Glomerular endothelial cell (primary cell): ENCODE data around the gene CPA5. TPM values are rescaled to one million over a fixed set of nuclear protein-coding genes. Genes with fewer than 3 reads are reported as not detected.

Experiments used
- DNase-seq: peaks from one replicate; pipeline ENCODE4 v3.0.0-alpha.2; 2011; ENCODE audit warnings: low read depth, low spot score; ENCODE audit errors: extremely low read depth
- total RNA-seq: library from RNA; depleted of rRNA; stranded (reverse); fragments of >200 nt; gene quantifications from 2 replicates; pipeline ENCODE4 v1.2.3, GENCODE V29; 2015

The CPA5 gene
- total RNA-seq, 1 donor from 2014 or later = not detected

- DNase-seq = no peak
These were observed 49.3 kb downstream of the CPA5 start for GRCh38 chr7:130393841-130394411.

DNA sequence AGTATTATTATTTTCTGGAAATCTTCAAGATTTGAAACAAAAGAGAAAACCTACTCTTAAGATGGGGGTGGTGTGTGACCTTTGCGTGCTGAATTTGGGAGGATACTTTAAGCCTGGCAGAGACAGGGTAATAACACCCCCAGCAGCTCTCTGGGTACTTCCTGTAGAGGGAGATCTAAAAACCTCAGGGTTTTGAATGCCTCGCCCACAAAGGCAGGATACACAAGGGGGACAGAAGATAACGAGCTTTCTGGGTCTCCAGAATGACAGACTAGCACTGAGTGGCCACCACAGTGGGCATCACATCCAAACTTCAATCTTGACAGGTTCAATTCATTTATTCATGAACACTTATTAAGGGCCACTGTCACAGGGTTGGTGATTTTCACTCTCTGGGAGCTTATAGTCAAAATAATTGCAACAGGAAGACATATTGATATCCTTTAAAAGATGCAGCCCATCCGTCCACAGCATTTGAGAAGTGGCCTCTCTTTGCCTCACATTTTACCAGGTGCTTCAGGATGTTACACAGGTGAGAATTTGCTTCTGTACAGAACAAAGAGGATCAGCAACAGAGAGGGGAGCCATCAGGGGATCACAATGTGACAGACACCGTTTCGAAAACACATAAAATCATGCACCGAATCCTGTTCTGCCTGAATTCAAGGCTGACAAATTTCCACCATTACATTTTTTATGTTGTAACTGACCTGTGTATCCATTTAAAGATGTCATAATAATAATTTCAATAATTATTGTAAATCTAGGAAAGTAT lies 50.0 kb downstream of the CPA5 start:
- DNase-seq = no peak

GRCh38 chr7:130395421-130395820 lies 50.8 kb downstream of the CPA5 start:
- DNase-seq = no peak

GRCh38 chr7:130396109-130396508 lies 51.5 kb downstream of the CPA5 start:
- no peak for DNase-seq

DNA sequence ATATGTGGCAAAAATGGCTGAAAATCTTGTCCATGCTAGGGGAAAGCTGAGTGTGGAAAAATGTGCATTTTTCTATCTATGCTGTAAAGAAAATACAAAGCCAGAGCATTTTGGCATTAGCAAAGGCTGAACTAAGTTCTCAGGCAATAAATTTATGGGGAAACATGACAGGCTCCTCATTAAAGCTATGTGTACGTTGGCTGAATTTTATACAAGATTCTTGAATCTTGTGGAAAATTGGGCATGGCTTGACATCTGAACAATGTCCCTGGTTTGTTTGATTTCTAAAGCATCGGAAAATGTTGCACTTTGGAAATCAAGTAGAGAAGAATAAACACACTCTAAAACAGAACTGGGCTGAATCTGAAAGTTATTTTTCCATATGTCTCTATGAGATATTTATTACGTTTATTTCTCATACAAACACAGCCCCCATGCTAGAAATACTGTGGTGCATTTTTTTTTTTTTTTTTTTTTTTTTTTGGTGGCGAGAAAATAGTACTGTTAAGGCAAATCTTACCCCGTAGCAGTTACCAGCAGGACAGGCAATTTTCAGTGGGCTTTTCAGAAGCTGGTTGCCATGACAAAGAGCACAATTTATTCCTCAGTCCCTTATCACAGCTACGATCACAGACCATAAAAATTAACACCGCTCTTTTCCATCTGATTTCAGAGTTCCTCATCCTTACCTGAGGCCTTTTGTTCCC lies 52.6 kb downstream of the CPA5 start:
- no peak for DNase-seq

DNA sequence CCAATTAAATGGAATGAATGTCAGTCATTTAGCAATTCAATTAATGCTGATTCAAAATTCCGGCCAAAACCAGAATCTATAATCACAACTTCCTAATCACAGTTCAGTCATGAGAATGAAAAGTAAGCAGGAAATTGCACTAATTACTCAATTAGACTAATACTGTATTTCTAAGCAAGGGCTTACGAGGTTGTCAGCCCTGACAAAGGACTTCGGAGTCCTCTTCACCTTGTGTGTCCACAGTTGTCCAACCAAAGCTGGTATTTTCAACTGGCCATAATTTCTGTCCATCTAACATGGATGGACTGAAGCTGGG lies 53.1 kb downstream of the CPA5 start:
- DNase-seq = no peak

GRCh38 chr7:130398526-130399090 lies 54.0 kb downstream of the CPA5 start:
- DNase-seq = no peak

DNA sequence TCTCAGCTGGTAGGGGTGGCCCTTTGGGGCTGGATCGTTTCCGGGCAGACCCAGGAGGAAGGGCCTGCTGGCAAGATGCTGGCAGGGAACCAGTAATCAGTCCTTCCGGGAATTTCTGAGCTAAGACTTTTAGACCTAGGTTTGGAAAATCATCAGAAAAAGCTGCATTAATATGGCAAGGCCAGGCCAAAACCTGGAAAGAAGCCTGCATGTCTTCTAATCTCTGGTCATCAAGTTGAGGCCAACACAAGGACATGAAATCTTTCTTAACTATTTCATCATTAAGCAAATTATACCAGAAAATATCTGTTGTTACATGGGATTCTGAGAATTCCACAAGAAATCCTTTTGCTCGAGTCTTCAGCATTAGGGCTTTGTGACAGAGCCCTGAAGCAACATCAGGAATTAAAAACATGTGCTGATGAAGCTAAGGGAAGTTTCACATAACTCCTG lies 55.5 kb downstream of the CPA5 start:
- no peak for DNase-seq

DNA sequence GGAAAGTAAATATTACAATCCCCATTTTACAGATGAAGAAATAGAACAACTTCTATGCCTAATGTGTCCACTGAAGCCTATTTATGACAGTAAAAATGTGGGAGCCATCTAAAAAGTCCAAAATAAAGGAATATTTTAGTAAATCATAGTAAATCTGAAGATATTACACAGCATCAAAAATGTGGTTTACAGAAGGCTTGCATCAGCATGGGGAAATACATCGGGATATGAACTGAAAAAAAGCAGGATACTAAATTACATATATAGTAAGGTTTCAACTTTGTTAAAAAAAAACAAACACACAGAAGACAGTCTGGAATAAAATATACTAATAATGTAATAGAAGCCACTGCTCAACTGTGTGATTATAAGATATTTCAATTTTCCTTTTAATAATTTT lies 56.5 kb downstream of the CPA5 start:
- no peak for DNase-seq

DNA sequence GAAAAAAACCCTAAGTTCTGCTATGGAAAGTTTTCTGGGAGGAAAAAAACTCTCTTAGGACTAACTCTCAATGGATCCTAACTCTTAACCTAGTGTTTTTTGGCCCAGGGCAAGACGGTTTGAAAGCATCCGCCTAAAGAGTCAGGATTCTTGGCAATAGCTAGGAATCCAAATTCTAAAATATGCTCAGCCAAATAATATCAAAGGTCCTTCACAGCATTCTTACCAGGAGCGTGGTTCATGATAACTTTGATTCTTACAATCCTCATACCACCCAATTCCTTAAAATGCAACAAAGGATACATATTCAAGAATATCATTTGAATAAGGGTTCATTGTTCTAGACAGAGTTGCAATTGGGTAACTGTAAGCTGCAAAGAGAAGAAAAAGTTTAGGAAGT lies 57.0 kb downstream of the CPA5 start:
- DNase-seq = no peak

- no peak for DNase-seq
These were observed 60.4 kb downstream of the CPA5 start for GRCh38 chr7:130405003-130405402.

DNA sequence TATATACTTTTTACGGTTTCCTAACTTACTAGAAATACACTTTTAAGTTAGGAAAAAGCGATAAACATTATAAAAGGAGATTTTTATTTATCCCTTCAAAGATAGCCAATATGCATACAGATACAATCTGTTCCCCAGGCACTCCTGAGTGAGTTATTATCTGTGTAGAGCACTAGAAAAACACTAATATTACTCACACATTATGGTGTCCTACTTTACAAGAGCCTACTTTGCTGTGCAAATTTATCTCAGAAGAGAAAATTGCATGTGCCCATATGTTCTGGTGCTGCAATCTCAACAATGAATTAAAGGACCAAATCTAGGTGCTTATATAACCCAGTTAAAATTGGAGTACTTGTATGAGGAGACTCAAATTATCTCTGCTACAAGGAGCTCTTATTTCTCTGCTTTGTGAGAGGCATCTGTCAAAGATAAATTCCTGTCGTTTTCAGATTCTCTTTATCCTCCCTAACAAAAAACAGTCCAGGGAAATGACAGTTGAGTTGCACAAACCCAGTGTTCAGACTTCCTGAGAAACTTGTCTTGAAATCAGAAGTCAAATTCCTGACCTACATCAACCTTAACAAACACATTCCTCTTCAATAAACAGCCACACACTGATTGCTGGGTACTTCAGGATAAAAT lies 64.6 kb downstream of the CPA5 start:
- no peak for DNase-seq

- DNase-seq = no peak
These were observed 65.1 kb downstream of the CPA5 start for GRCh38 chr7:130409712-130410072.

DNA sequence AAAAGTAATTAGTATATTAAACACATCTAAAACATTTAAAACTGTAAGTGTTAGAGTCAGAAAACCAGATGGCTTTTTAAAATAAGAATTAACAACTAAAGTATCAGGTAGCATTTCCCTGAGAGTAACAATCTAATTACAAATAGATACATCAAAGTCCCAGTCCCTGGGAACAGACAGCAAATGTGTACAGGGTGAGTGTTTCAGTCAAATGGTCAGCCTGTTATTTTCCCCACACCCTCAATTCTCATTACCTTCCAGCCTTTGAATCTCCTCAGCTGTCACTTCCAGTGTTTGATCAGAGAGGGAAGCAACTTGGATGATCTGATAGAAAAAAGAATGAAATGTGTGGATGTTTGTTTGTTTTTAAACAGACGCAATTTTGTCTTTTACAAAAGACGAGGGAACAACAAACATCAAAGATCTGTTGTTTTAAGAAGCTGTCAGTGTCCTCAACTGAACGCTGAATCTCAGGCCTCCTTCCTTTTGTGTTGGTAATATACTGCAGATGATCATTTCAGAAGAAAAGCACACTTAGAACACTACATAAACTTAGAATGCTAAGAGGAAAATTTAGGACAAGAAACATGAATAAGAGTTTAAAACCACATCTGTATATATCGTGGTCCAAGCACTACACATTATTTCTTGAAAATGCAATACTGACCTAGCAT lies 66.4 kb downstream of the CPA5 start:
- no peak for DNase-seq

GRCh38 chr7:130413201-130413600 lies 68.6 kb downstream of the CPA5 start:
- no peak for DNase-seq

DNA sequence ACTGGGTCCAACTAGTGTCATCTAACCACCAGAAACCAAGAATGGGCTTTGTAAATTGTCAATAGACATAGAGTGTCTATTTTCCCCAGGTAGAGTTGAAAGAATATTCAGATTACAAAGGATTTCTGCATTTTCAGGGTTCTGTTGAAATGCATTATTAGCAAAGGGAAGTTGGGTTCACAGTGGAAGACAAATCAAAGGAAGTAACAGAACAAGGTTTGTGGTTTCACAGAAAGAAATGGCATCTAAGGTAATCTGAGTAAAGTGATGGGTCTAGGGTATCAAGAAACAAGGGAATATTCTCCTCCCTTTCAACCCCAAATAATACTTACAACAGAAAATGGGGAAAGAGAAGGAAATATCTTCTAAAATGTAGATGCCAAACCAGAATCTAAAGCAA lies 70.4 kb downstream of the CPA5 start:
- no peak for DNase-seq

GRCh38 chr7:130417213-130417612 lies 72.6 kb downstream of the CPA5 start:
- no peak for DNase-seq

DNA sequence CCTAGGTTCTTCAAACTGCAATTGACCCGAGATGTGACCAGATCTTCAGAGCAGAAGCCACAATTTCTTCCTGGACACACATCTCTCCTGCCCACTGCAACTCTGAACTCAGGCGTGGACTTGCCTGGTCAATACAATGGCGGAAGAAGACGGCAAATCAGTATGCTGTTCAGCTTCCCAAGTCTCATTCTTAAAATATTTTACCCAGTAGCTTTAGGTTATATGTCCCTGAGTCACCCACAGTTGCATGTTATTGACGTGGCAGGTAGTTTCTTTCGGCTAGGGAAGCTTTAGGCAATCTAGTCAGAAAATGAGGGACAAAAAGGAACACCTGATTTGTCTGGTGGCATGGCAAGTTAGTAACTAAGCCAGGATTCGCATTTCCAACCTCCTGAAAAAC lies 73.7 kb downstream of the CPA5 start:
- no peak for DNase-seq
